Osteoblast (primary cell): ENCODE data around the gene RYR2. TPM values are rescaled to one million over a fixed set of nuclear protein-coding genes. Genes with fewer than 3 reads are reported as not detected.

ENCODE experiments used
- DNase-seq: peaks from one replicate; pipeline ENCODE4 v3.0.0; 2011; ENCODE audit warnings: low spot score, mixed read lengths; ENCODE audit not compliant: insufficient read length; ENCODE audit errors: missing footprints
- H2AFZ ChIP-seq: 2 replicates; pipeline ENCODE4 v1.6.0; 2011; ENCODE audit warnings: mild to moderate bottlenecking, low read length
- H3K27ac ChIP-seq: 2 replicates; pipeline ENCODE4 v1.5.1; 2011; ENCODE audit warnings: mild to moderate bottlenecking, low read depth, low read length, moderate library complexity
- H3K27me3 ChIP-seq: 2 replicates; pipeline ENCODE4 v1.6.0; 2012; ENCODE audit warnings: mild to moderate bottlenecking, control low read depth, inconsistent platforms, low read length, moderate library complexity; ENCODE audit not compliant: insufficient read depth
- H3K36me3 ChIP-seq: 2 replicates; pipeline ENCODE4 v1.5.1; 2011; ENCODE audit warnings: mild to moderate bottlenecking, low read length, control low read depth, moderate library complexity; ENCODE audit not compliant: insufficient read depth
- H3K4me1 ChIP-seq: 2 replicates; pipeline ENCODE4 v1.5.1; 2011; ENCODE audit warnings: mild to moderate bottlenecking, low read length, control low read depth, moderate library complexity; ENCODE audit not compliant: insufficient read depth
- H3K4me2 ChIP-seq: 2 replicates; pipeline ENCODE4 v1.6.0; 2011; ENCODE audit warnings: mild to moderate bottlenecking, low read length; ENCODE audit not compliant: insufficient read depth
- H3K4me3 ChIP-seq: fragments of 200-600 bp; sonication (generic); 3 replicates; pipeline ENCODE4 v1.5.1; 2012; ENCODE audit warnings: mild to moderate bottlenecking, low read length, inconsistent platforms; ENCODE audit not compliant: insufficient read depth
- H3K79me2 ChIP-seq: 2 replicates; pipeline ENCODE4 v1.6.0; 2012; ENCODE audit warnings: mild to moderate bottlenecking, low read length, control low read depth, inconsistent platforms; ENCODE audit not compliant: insufficient read depth
- H3K9me3 ChIP-seq: 2 replicates; pipeline ENCODE4 v1.5.1; 2011; ENCODE audit warnings: low read depth, low read length, control low read depth
- H4K20me1 ChIP-seq: 2 replicates; pipeline ENCODE4 v1.6.0; 2012; ENCODE audit warnings: mild to moderate bottlenecking, low read length, control low read depth; ENCODE audit not compliant: insufficient read depth
- CTCF ChIP-seq: IDR thresholded peaks from 2 replicates; pipeline ENCODE4 v1.5.1; 2011; ENCODE audit warnings: mild to moderate bottlenecking, low read depth, low read length, moderate library complexity; ENCODE audit errors: extremely low read depth
- total RNA-seq: library from RNA; depleted of rRNA; stranded (reverse); fragments of >200 nt; gene quantifications from 2 replicates; pipeline ENCODE4 v1.2.3, GENCODE V29; 2012

The RYR2 gene
- total RNA-seq, 1 donor, result not detected

- Histone ChIP-seq H3K4me2 (no peak overlapping the region), H3K4me1 (no peaks in the 10 kb centered on the region), H3K27ac (no peak overlapping the region), H2AFZ (no peak overlapping the region), H3K79me2 (no peaks in the 10 kb centered on the region), H4K20me1 (no peaks in the 10 kb centered on the region), H3K36me3 (no peaks in the 10 kb centered on the region), H3K4me3 (no peak overlapping the region), H3K27me3 (no peaks in the 10 kb centered on the region), H3K9me3 (no peaks in the 10 kb centered on the region)
- no peak for TF ChIP-seq CTCF
- DNase-seq, result no peak
Measured at GRCh38 chr1:237700181-237700580, 658.2 kb downstream of the RYR2 start.

- Histone ChIP-seq H3K4me3 (no peak overlapping the region), H3K9me3 (peaks cover 3% of the 10 kb centered on the region), H3K4me2 (no peak overlapping the region), H3K4me1 (no peaks in the 10 kb centered on the region), H3K36me3 (no peaks in the 10 kb centered on the region), H3K79me2 (no peaks in the 10 kb centered on the region), H3K27ac (no peak overlapping the region), H4K20me1 (no peaks in the 10 kb centered on the region), H3K27me3 (no peaks in the 10 kb centered on the region), H2AFZ (no peak overlapping the region)
- no peak for TF ChIP-seq CTCF
- DNase-seq, result no peak
Measured at GRCh38 chr1:237701534-237701933, 659.5 kb downstream of the RYR2 start.

GRCh38 chr1:237702161-237702560 lies 660.2 kb downstream of the RYR2 start:
- H3K4me2 ChIP-seq, result no peak overlapping the region
- H3K36me3 ChIP-seq, result no peaks in the 10 kb centered on the region
- H4K20me1 ChIP-seq, result no peaks in the 10 kb centered on the region
- no peak overlapping the region for H2AFZ ChIP-seq
- no peak for TF ChIP-seq CTCF
- peaks cover 3% of the 10 kb centered on the region for H3K9me3 ChIP-seq
- H3K4me3 ChIP-seq, result no peak overlapping the region
- no peaks in the 10 kb centered on the region for H3K4me1 ChIP-seq
- no peaks in the 10 kb centered on the region for H3K79me2 ChIP-seq
- DNase-seq, result no peak
- no peaks in the 10 kb centered on the region for H3K27me3 ChIP-seq
- no peak overlapping the region for H3K27ac ChIP-seq

GRCh38 chr1:237705462-237705861 lies 663.5 kb downstream of the RYR2 start:
- H3K36me3 ChIP-seq, result no peaks in the 10 kb centered on the region
- no peak overlapping the region for H3K4me3 ChIP-seq
- peaks cover 3% of the 10 kb centered on the region for H3K9me3 ChIP-seq
- no peak for TF ChIP-seq CTCF
- H3K4me2 ChIP-seq, result no peak overlapping the region
- H3K4me1 ChIP-seq, result no peaks in the 10 kb centered on the region
- H3K27ac ChIP-seq, result no peak overlapping the region
- no peak for DNase-seq
- no peak overlapping the region for H2AFZ ChIP-seq
- no peaks in the 10 kb centered on the region for H3K79me2 ChIP-seq
- no peaks in the 10 kb centered on the region for H4K20me1 ChIP-seq
- no peaks in the 10 kb centered on the region for H3K27me3 ChIP-seq
